A673 (cell line): Measurements from ENCODE around the gene TBCE. TPM values are rescaled to one million over a fixed set of nuclear protein-coding genes. Genes with fewer than 3 reads are reported as not detected.

Experiments
- BruUV-seq: library from RNA; stranded (reverse); fragments of 400-500 nt; replicated peaks from 2 replicates; lab custom pipeline; 2021; lab: Mats Ljungman, UMichigan
- CTCF ChIA-PET: fragments of 300-600 bp; sonication (Branson Sonifier 250); formaldehyde crosslinking; loops from one replicate; lab custom pipeline; 2022; ENCODE audit warnings: antibody characterized with exemption; lab: Charles Lee
- POLR2A ChIA-PET: fragments of 300-600 bp; sonication (Branson Sonifier 250); formaldehyde crosslinking; loops from one replicate; lab custom pipeline; 2022; ENCODE audit warnings: antibody characterized with exemption; ENCODE audit not compliant: low non-redundant PET; lab: Charles Lee
- DNase-seq: peaks from one replicate; pipeline ENCODE4 v3.0.0-alpha.2; 2015; ENCODE audit warnings: low spot score
- H3K27ac ChIP-seq: fragments of 200-600 bp; sonication (generic); 2 replicates; pipeline ENCODE4 v1.5.1; 2016; ENCODE audit warnings: mixed run types, low read depth, mild to moderate bottlenecking, mixed read lengths, antibody characterized with exemption, low read length; ENCODE audit not compliant: poor library complexity, severe bottlenecking
- H3K27me3 ChIP-seq: fragments of 200-600 bp; sonication (generic); replicated peaks from 2 replicates; pipeline ENCODE4 v1.6.1; 2017; ENCODE audit warnings: mixed run types, low read depth, mild to moderate bottlenecking, mixed read lengths, antibody characterized with exemption, low read length; ENCODE audit not compliant: insufficient read depth, poor library complexity
- H3K36me3 ChIP-seq: fragments of 200-600 bp; sonication (generic); 2 replicates; pipeline ENCODE4 v1.6.1; 2016; ENCODE audit warnings: mixed run types, mild to moderate bottlenecking, mixed read lengths, antibody characterized with exemption, low read length; ENCODE audit not compliant: insufficient read depth, poor library complexity, severe bottlenecking
- H3K4me1 ChIP-seq: fragments of 200-600 bp; sonication (generic); 2 replicates; pipeline ENCODE4 v1.6.1; 2017; ENCODE audit warnings: mixed run types, mild to moderate bottlenecking, mixed read lengths, antibody characterized with exemption, low read length; ENCODE audit not compliant: insufficient read depth, poor library complexity, severe bottlenecking
- H3K4me3 ChIP-seq: fragments of 200-600 bp; sonication (generic); 2 replicates; pipeline ENCODE4 v1.5.1; 2016; ENCODE audit warnings: low read depth, mixed run types, mild to moderate bottlenecking, mixed read lengths, low read length; ENCODE audit not compliant: poor library complexity, severe bottlenecking
- H3K9me3 ChIP-seq: fragments of 200-600 bp; sonication (generic); 2 replicates; pipeline ENCODE4 v1.6.1; 2016; ENCODE audit warnings: mixed run types, low read depth, mild to moderate bottlenecking, mixed read lengths, antibody characterized with exemption, low read length; ENCODE audit not compliant: poor library complexity, severe bottlenecking
- CTCF ChIP-seq: fragments of 300-800, 200-600 bp; sonication (generic); conservative IDR thresholded peaks from 2 replicates; pipeline ENCODE4 v1.5.1; 2017; ENCODE audit warnings: low read depth, mild to moderate bottlenecking, antibody characterized with exemption, low read length, moderate library complexity, mixed read lengths
- EZH2 ChIP-seq: fragments of 200-600 bp; sonication (generic); IDR thresholded peaks from 2 replicates; pipeline ENCODE4 v1.6.1; 2017; ENCODE audit warnings: borderline replicate concordance, low read depth, mild to moderate bottlenecking, mixed read lengths, antibody characterized with exemption, low read length; ENCODE audit not compliant: poor library complexity, severe bottlenecking
- intact Hi-C: fragments of 100-400 bp; cut with micrococcal nuclease; formaldehyde crosslinking; loops from one replicate; pipeline ENCODE4 v1.10.0; 2022; ENCODE audit not compliant: unreplicated experiment
- total RNA-seq: library from RNA; stranded (reverse); gene quantifications from 2 replicates; pipeline ENCODE4 v1.2.3, GENCODE V29; 2021

The TBCE gene
- total RNA-seq, 1 experiment from 2014 or later = 26.3 TPM

GRCh38 chr1:235421751-235422150 lies 54.5 kb downstream of the TBCE start:
- no peak overlapping the region for H3K27ac ChIP-seq
- H3K9me3 ChIP-seq = no peaks in the 10 kb centered on the region
- H3K27me3 ChIP-seq = no peaks in the 10 kb centered on the region
- ChIA-PET POLR2A (no interaction called here), CTCF (no interaction called here)
- TF ChIP-seq EZH2 = no peak
- no peak for TF ChIP-seq CTCF
- no peak for DNase-seq
- BruUV-seq = no TSS peak
- intact Hi-C loops = no loop called here
- no peak overlapping the region for H3K4me3 ChIP-seq
- H3K4me1 ChIP-seq = no peaks in the 10 kb centered on the region
- H3K36me3 ChIP-seq = no peaks in the 10 kb centered on the region

GRCh38 chr1:235423214-235423652 lies 56.0 kb downstream of the TBCE start:
- H3K9me3 ChIP-seq = no peaks in the 10 kb centered on the region
- H3K4me3 ChIP-seq = no peak overlapping the region
- H3K36me3 ChIP-seq = no peaks in the 10 kb centered on the region
- POLR2A ChIA-PET = no interaction called here
- no peak overlapping the region for H3K27ac ChIP-seq
- no TSS peak for BruUV-seq
- no peaks in the 10 kb centered on the region for H3K4me1 ChIP-seq
- CTCF ChIA-PET = no interaction called here
- intact Hi-C loops = no loop called here
- TF ChIP-seq CTCF = no peak
- no peak for TF ChIP-seq EZH2
- no peaks in the 10 kb centered on the region for H3K27me3 ChIP-seq
- no peak for DNase-seq

- Histone ChIP-seq H3K4me1 (no peaks in the 10 kb centered on the region), H3K27me3 (no peaks in the 10 kb centered on the region), H3K36me3 (no peaks in the 10 kb centered on the region), H3K27ac (no peak overlapping the region), H3K9me3 (no peaks in the 10 kb centered on the region), H3K4me3 (no peak overlapping the region)
- ChIA-PET CTCF (no interaction called here), POLR2A (no interaction called here)
- intact Hi-C loops = no loop called here
- TF ChIP-seq CTCF = no peak
- BruUV-seq = no TSS peak
- DNase-seq = no peak
Measured at GRCh38 chr1:235424092-235424491, 56.9 kb downstream of the TBCE start.
